SK-N-SH treated with all-trans-retinoic acid at 6 μM for 48 hours (cell line): ENCODE measurements around the gene DOCK1.

Experiments used
- ATAC-seq: fragments of 200-7000 bp; cut with Tn5 transposase; 3 replicates; pipeline ENCODE4 v1.9.1; 2020; ENCODE audit warnings: mild to moderate bottlenecking, moderate library complexity
- ARNTL ChIP-seq: fragments of 450-650 bp; formaldehyde crosslinking; IDR thresholded peaks from 2 replicates; pipeline ENCODE4 v1.5.0; 2020; ENCODE audit warnings: low read depth, mild to moderate bottlenecking, moderate library complexity, borderline replicate concordance
- CREB5 ChIP-seq: fragments of 250-450 bp; sonication (Bioruptor Pico); IDR thresholded peaks from 2 replicates; pipeline ENCODE4 v1.5.1; 2020; ENCODE audit warnings: low read depth, mild to moderate bottlenecking, moderate library complexity
- CSDC2 ChIP-seq: fragments of 250-450 bp; sonication (Bioruptor Pico); IDR thresholded peaks from 2 replicates; pipeline ENCODE4 v1.5.0; 2020; ENCODE audit warnings: mild to moderate bottlenecking, moderate library complexity
- ESRRG ChIP-seq: fragments of 250-450 bp; sonication (Bioruptor Pico); IDR thresholded peaks from 2 replicates; pipeline ENCODE4 v1.6.1; 2021; ENCODE audit warnings: mild to moderate bottlenecking
- GLIS3 ChIP-seq: fragments of 250-450 bp; sonication (Bioruptor Pico); IDR thresholded peaks from 2 replicates; pipeline ENCODE4 v1.5.0; 2020; ENCODE audit warnings: mild to moderate bottlenecking, moderate library complexity
- ISL1 ChIP-seq: fragments of 250-450 bp; sonication (Bioruptor Pico); IDR thresholded peaks from 2 replicates; pipeline ENCODE4 v2.1.2; 2022; ENCODE audit warnings: mild to moderate bottlenecking, moderate library complexity
- OSR1 ChIP-seq: fragments of 250-450 bp; sonication (Bioruptor Pico); IDR thresholded peaks from 2 replicates; pipeline ENCODE4 v1.8.0; 2022; ENCODE audit warnings: moderate library complexity, mild to moderate bottlenecking, inconsistent platforms
- PATZ1 ChIP-seq: fragments of 250-450 bp; sonication (Bioruptor Pico); IDR thresholded peaks from 2 replicates; pipeline ENCODE4 v1.8.0; 2020; ENCODE audit warnings: mild to moderate bottlenecking, moderate library complexity, borderline replicate concordance
- PPARA ChIP-seq: fragments of 250-450 bp; sonication (Bioruptor Pico); IDR thresholded peaks from 2 replicates; pipeline ENCODE4 v1.5.0; 2020; ENCODE audit warnings: mild to moderate bottlenecking, borderline replicate concordance
- RARB ChIP-seq: fragments of 250-450 bp; sonication (Bioruptor Pico); IDR thresholded peaks from 2 replicates; pipeline ENCODE4 v1.8.0; 2021; ENCODE audit warnings: mild to moderate bottlenecking, moderate library complexity
- SNAI2 ChIP-seq: fragments of 250-450 bp; sonication (Bioruptor Pico); IDR thresholded peaks from 2 replicates; pipeline ENCODE4 v1.5.0; 2020; ENCODE audit warnings: mild to moderate bottlenecking, moderate library complexity
- TCF4 ChIP-seq: fragments of 250-450 bp; sonication (Bioruptor Pico); IDR thresholded peaks from 2 replicates; pipeline ENCODE4 v1.8.0; 2021; ENCODE audit warnings: mild to moderate bottlenecking, moderate library complexity, borderline replicate concordance
- TOX ChIP-seq: fragments of 250-450 bp; sonication (Bioruptor Pico); IDR thresholded peaks from 2 replicates; pipeline ENCODE4 v1.8.0; 2021; ENCODE audit warnings: mild to moderate bottlenecking, moderate library complexity, borderline replicate concordance
- ZC3H10 ChIP-seq: fragments of 250-450 bp; sonication (Bioruptor Pico); IDR thresholded peaks from 2 replicates; pipeline ENCODE4 v1.5.1; 2021; ENCODE audit warnings: mild to moderate bottlenecking, moderate library complexity
- ZFP30 ChIP-seq: fragments of 450-650 bp; formaldehyde crosslinking; IDR thresholded peaks from 2 replicates; pipeline ENCODE4 v1.5.0; 2022; ENCODE audit warnings: mild to moderate bottlenecking, moderate library complexity
- ZNF565 ChIP-seq: fragments of 450-650 bp; formaldehyde crosslinking; conservative IDR thresholded peaks from 2 replicates; pipeline ENCODE4 v1.5.0; 2020; ENCODE audit warnings: low read depth, mild to moderate bottlenecking, moderate library complexity
- ZNF8 ChIP-seq: fragments of 450-650 bp; formaldehyde crosslinking; IDR thresholded peaks from 2 replicates; pipeline ENCODE4 v1.5.0; 2020; ENCODE audit warnings: mild to moderate bottlenecking, moderate library complexity
- TF ChIP-seq, protein P1 (sequence below): fragments of 250-450 bp; sonication (Bioruptor Pico); IDR thresholded peaks from 2 replicates; pipeline ENCODE4 v1.5.0; 2020; ENCODE audit warnings: mild to moderate bottlenecking, moderate library complexity
- TF ChIP-seq, protein P2 (sequence below): fragments of 250-450 bp; sonication (Bioruptor Pico); IDR thresholded peaks from 2 replicates; pipeline ENCODE4 v1.8.0; 2021; ENCODE audit warnings: low read depth, mild to moderate bottlenecking, moderate library complexity, borderline replicate concordance

The DOCK1 gene

GRCh38 chr10:127055263-127055662, 150.0 kb downstream of the DOCK1 start:
- TF ChIP-seq, protein P1, sequence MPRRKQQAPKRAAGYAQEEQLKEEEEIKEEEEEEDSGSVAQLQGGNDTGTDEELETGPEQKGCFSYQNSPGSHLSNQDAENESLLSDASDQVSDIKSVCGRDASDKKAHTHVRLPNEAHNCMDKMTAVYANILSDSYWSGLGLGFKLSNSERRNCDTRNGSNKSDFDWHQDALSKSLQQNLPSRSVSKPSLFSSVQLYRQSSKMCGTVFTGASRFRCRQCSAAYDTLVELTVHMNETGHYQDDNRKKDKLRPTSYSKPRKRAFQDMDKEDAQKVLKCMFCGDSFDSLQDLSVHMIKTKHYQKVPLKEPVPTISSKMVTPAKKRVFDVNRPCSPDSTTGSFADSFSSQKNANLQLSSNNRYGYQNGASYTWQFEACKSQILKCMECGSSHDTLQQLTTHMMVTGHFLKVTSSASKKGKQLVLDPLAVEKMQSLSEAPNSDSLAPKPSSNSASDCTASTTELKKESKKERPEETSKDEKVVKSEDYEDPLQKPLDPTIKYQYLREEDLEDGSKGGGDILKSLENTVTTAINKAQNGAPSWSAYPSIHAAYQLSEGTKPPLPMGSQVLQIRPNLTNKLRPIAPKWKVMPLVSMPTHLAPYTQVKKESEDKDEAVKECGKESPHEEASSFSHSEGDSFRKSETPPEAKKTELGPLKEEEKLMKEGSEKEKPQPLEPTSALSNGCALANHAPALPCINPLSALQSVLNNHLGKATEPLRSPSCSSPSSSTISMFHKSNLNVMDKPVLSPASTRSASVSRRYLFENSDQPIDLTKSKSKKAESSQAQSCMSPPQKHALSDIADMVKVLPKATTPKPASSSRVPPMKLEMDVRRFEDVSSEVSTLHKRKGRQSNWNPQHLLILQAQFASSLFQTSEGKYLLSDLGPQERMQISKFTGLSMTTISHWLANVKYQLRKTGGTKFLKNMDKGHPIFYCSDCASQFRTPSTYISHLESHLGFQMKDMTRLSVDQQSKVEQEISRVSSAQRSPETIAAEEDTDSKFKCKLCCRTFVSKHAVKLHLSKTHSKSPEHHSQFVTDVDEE (CRISPR knock-in tag) = no peak
- TF ChIP-seq GLIS3 (CRISPR knock-in tag) = no peak
- no peak for TF ChIP-seq ARNTL (CRISPR knock-in tag)
- no peak for TF ChIP-seq SNAI2
- TF ChIP-seq, all 23 proteins: peak for 0
- no peak for ATAC-seq

DNA sequence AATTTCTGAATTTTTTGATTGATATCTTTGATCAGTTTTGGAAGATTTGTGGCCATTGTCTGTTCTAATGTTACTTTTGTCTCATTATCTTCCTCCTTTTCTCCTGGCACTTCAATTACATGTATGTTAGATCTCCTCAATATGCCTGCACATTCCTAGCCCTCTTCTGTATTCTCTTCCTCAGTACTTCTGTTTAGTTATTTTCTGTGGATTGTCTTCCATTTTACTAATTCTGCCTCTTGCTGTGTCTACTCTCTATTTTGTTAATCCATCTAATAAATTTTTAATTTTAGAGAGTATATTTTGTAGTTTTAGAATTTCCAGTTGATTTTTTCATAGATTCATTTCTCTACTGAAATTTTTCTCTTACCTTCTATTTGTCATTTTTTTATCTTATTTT, 154.1 kb downstream of the DOCK1 start:
- ATAC-seq = no peak
- TF ChIP-seq PPARA (CRISPR knock-in tag) (no peak), ZFP30 (CRISPR knock-in tag) (peak; percentile 97)

DNA sequence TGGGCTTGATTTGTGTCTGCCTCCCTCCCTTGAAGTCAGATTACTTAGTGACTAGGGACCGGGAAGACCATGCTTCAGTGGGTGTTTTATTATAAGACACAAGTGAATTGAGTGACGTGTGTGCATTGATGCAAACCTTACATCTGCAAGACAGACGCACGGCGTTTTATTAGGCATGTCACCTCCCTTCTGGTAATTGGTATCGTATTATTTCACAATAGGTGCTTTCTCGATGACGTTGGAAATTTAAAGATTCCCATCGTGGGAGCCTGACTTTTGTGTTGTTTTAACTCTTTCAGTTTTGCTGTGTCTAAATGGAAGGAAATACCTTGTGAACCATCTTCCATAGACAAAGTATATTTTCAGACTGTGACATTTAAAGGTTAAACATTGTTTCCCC, 158.5 kb downstream of the DOCK1 start:
- TF ChIP-seq GLIS3 (CRISPR knock-in tag) (no peak), ISL1 (CRISPR knock-in tag) (no peak), ZC3H10 (no peak), CSDC2 (CRISPR knock-in tag) (no peak), RARB (CRISPR knock-in tag) (no peak), ZNF565 (no peak), PATZ1 (CRISPR knock-in tag) (no peak), ESRRG (CRISPR knock-in tag) (no peak), TCF4 (CRISPR knock-in tag) (no peak), ARNTL (CRISPR knock-in tag) (no peak), SNAI2 (no peak), PPARA (CRISPR knock-in tag) (no peak), TOX (CRISPR knock-in tag) (no peak)
- TF ChIP-seq, protein P1 (CRISPR knock-in tag) = no peak
- TF ChIP-seq, protein P2, sequence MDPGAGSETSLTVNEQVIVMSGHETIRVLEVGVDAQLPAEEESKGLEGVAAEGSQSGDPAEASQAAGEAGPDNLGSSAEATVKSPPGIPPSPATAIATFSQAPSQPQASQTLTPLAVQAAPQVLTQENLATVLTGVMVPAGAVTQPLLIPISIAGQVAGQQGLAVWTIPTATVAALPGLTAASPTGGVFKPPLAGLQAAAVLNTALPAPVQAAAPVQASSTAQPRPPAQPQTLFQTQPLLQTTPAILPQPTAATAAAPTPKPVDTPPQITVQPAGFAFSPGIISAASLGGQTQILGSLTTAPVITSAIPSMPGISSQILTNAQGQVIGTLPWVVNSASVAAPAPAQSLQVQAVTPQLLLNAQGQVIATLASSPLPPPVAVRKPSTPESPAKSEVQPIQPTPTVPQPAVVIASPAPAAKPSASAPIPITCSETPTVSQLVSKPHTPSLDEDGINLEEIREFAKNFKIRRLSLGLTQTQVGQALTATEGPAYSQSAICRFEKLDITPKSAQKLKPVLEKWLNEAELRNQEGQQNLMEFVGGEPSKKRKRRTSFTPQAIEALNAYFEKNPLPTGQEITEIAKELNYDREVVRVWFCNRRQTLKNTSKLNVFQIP = no peak
- no peak for ATAC-seq

DNA sequence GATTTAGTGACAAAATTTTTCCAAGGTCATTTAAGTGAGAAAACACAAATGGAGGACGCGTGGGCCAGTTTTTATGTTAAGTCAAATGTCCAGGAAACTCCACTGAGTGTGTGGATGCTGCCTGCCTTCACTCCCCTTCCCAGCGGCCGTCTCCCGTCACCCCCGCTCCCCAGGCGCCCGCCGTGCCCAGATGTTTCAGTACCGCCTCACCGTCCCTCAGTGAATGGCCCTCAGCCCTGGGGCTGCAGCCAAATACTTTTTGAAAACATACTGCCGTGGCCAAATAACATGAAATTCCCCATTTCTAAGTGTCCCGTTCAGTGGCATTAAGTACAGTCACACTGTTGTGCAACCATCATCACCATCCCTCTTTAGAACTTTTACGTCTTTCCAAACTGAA, 159.2 kb downstream of the DOCK1 start:
- TF ChIP-seq CREB5 (CRISPR knock-in tag) (no peak), ISL1 (CRISPR knock-in tag) (no peak), RARB (CRISPR knock-in tag) (no peak), ZNF8 (CRISPR knock-in tag) (no peak), ARNTL (CRISPR knock-in tag) (no peak), OSR1 (no peak), ESRRG (CRISPR knock-in tag) (no peak), ZFP30 (CRISPR knock-in tag) (no peak)
- TF ChIP-seq, protein P2 = no peak
- no peak for ATAC-seq
